HG02840 (cell line): ENCODE measurements around the gene NANS.
"Not testable (repeated sequence)": the region's sequence is repeated elsewhere in the genome, so short reads cannot be mapped to it uniquely, and the experiment has no call there.

ENCODE experiments used
- ATAC-seq: cut with Tn5 transposase; IDR thresholded peaks from one replicate; pipeline ENCODE4 v1.9.1; 2021; ENCODE audit warnings: mild to moderate bottlenecking, moderate library complexity, moderate number of reproducible peaks; ENCODE audit not compliant: unreplicated experiment, low FRiP score

Gene NANS

DNA sequence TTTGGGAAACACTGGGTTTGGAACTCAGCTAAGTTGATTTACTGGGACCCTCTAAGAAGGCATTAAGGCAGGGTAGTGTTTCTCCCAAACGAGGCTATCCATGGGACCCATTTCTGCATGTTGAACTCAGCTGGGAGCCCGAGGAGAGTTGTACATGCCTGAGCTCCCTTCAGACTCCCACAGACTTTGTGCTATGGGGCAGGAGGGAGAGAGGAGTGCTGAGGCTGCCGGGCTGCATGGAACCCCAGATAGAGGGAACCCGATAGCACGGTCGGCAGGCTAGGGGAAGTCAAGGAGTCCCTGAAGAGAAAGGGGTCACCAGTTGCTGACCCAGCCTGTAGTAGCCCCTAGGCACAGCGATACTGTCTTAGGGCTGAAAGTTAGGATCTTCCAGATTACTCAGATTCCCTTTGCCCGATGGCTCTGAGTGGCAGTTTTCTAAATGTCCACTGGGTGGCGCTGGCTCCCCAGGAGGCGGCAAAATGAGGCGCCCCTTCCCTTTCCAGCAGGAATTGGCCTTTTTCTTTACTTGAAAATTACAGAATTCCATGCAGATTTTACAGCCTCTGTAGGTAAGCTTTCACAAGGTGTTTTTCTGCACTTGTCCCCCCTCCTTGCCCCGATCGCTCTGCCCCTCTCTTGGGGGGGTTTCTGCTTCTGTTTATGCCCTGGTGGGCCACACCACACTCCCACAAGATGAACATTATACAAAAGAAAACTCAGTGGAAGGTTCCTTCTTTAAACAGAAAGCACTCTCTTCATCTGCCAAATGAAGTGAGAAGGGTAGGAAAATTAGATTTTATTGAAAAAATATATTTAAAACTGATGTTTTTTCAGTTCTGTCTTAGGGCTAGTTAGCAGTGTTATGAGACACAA is 17.8 kb downstream of the NANS start:
- no peak for ATAC-seq

DNA sequence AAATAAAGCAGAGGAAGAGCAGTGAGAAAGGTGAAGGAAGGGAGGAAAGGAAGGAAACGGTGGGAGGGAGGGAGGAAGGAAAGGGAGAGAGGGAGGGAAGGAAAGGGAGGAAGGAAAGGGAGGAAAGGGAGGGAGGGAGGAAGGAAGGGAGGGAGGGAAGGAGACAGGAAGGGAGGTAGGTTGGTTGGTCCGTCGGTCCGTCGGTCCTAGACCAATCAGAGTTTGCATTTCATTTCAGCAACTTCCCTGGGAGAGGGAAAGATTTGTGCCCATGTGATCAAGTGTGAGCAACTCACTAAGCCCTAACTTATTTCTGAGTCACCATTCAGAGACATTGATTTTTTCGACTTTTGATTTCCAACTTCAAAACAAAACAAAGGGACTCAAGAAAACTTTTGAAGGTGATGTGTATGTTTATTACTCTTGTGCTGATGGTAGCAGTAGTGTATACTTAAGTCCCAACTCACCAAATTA is 18.8 kb downstream of the NANS start:
- no peak for ATAC-seq

DNA sequence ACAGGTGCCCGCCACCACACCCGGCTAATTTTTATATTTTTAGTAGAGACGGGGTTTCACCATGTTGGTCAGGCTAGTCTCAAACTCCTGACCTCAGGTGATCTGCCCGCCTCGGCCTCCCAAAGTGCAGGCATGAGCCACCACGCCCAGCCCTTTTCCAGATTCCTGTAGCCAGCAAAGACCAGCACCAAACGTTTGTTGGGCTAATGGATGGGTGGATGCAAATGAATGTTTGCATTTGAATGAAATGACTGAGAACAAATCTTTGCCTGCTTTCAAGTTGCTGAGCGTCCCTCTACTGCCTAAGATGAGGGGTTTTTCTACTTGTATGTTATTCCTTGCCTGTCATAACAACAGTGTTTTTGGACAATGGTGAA is 20.0 kb downstream of the NANS start:
- not testable (repeated sequence) for ATAC-seq

DNA sequence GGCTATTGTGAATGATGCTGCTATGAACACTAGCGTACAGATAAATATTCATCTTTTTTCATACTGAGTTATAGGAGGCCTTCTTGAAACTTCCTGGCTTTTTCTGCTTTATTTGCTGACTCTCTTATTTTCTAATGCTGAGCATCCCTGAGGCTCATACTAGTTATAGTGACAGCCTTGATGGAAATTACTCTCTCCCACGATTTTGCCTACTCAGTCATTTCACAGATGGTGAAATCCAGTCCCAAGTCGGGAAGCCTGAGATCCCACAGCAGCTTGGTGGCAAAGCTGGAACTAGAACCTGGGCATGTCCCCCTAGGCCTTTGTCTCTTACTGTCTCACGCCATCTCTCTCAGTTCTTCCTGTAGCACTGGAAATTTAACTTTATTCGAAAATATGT is 22.4 kb downstream of the NANS start:
- ATAC-seq: no peak

DNA sequence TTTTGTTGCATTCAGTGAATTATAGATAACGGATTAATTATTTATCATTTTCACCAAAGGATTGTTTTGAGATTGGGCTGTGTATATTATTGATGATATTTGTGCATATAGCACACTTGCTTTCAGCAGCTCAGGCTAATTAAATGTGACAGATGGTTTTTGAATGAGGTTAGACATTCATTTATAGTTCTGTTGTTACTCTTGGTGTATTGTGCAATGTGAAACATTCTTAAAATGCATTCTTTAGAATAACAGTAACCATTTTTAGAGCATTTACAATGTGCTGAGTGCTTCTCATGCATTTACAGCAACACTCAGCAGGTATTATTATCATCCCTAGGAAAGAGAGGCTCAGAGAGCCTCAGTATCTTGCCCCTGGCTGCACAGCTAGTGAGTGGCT is 23.8 kb downstream of the NANS start:
- ATAC-seq: no peak

DNA sequence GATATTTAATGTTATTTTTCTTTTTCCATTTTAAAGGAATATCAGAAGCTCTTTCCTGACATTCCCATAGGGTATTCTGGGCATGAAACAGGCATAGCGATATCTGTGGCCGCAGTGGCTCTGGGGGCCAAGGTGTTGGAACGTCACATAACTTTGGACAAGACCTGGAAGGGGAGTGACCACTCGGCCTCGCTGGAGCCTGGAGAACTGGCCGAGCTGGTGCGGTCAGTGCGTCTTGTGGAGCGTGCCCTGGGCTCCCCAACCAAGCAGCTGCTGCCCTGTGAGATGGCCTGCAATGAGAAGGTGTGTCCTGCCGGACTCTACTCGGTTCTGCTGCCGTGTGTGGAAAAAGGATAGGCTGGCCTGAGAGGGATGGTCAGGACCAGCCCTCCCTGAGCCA is 24.2 kb downstream of the NANS start:
- no peak for ATAC-seq

DNA sequence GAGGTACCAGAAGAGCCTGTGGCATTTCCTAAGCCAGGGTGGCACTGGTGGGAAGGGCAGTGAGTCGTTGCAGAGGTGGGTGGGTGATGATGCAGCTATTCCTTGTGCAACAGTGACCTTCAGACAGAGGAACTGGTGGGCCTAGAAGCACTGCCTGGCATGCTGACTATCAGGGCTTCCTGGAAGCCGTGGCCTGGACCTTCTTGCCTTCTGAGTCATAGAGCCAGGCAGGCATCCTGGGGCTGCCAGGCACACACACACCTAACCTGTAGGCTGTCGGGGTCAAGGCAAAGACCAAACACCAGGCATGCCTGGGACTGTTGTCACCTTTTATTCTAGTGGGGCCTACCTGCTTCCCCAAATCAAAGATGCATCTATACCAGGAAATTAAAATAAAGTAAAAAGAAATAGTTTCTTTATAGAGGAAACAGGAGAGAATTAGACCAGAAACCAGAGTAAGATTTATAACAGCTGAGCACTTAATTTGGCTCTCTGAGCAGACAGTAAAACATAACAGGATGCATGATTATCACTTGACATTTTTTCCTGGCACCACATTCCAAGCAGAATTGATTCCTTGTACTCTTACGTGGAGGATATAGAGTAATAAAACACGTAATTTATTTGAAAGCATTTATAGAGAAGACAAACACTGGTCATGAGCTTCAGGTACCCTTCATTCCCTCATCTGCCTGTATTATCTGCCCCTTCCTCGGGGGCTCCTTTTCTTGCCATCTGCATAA is 25.1 kb downstream of the NANS start:
- no peak for ATAC-seq

DNA sequence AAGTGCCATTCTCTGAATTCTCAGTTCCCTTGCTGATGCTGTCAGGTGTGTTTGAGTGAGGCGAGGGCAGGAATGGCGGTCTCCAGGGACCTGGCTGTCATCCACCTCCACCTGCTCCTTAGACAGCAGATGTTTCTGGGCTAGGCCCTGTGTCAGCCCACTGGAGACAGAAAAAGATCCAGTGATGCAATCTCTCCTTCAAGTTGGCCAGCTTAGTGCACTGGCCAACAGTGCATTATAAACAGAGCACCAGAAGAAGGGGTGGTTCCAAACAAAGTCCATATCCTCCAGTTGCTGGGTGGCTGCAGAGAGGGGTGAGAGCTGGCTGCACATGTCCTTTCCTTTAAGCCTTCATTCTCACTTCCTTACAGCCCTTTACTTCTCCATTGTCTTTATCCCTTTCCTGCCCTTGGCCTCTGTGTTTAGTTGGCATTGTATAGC is 26.5 kb downstream of the NANS start:
- no peak for ATAC-seq

DNA sequence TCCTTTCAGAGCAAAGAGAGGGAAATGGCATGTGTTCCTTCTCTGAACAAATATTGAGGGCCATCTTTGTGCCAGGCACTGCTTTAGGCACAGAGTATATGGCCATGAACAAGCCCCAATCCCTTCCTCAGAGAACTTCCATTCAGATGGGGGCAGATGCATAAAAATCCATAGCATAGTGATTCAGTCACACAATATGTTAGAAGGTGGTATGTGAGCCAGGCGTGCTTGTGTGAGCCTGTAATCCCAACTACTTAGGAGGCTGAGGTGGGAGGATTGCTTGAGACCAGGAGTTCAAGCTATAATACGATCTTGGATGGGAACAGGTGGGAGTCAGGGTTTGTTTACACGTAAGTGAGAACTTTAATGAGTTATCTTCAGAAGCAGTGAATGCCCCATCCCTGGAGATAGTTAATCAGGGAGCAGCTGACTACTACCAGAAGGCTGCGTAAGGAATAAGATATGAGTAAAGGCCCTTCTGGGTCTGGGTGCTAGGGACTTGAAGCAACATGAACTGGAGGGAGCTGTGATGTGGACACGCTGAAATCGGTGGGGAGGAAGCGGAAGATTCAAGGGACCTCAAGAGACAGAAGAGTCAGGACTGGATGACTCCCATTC is 27.1 kb downstream of the NANS start:
- no peak for ATAC-seq

DNA sequence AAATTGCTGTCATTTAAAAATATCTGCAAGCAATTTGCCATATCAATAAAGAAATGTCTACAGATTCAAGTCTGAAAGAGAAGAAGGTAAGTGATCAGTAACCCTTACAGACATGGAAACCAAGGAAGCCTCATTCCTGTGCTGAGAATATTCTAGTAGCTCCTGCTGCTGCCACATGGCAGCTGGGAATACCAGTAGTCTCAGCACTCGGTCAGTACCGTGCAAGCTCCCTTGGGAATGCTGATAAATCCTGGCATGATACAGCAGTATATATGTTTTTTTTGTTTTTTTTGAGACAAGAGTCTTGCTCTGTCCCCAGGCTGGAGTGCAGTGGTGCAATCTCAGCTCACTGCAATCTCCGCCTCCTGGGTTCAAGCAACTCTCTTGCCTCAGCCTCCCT is 27.9 kb downstream of the NANS start:
- ATAC-seq: no peak

DNA sequence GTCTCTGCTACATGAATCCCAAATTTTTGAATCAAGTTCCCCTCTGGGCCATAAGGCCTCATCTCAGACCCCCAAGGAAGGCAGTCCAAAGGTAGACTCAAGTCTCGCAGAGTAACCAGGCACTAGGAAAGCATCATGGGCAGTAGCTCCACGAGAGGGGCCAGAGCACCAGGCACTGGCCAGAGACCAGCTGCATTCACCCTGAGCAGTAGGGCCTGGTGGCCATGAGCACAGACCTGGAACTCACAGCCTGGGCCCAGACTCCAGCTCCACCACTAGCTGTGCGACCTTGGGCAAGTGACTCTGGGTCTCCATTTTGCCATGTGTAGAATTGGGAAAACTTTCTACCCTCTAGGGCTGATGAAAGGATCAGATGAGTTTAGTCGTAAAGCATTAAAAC is 28.5 kb downstream of the NANS start:
- no peak for ATAC-seq

DNA sequence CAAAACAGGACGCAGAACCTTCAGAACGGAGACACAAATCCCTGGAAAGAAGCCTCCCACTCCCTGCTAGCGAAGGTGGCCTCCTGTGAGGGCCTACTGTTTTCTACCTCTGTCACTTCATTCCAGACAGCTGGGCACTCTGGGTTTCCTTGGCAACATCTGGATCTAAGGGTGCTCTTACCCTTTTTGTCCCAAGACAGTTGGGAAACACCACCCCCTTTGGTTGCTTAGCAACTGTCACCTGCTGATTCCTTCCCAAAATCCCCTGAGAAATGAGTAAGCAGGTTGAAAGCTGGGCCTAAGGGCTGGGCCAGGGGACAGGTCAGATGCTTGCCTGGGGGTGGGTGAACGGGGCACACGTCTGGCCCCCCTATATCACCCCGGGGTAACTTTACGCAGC is 29.4 kb downstream of the NANS start:
- no peak for ATAC-seq

DNA sequence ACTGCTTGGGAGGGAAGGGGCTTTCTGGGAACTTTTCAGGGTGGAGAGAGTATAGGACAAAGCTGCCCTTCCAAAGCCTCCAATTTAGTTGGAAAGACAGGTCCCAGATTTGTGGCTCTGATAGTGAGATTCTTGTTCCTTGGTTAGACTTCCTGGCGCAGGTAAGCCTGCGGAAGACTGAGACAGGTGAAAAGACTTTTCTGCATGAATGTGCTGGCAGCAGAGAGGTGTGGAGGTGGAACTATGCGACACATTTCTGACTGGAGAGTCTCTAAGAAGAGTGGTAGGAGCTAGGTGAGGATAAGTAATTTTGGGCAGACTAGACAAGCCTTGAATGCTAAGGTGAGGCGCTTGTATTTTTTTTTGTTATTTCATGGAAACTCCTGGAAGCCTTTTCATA is 29.9 kb downstream of the NANS start:
- no peak for ATAC-seq

DNA sequence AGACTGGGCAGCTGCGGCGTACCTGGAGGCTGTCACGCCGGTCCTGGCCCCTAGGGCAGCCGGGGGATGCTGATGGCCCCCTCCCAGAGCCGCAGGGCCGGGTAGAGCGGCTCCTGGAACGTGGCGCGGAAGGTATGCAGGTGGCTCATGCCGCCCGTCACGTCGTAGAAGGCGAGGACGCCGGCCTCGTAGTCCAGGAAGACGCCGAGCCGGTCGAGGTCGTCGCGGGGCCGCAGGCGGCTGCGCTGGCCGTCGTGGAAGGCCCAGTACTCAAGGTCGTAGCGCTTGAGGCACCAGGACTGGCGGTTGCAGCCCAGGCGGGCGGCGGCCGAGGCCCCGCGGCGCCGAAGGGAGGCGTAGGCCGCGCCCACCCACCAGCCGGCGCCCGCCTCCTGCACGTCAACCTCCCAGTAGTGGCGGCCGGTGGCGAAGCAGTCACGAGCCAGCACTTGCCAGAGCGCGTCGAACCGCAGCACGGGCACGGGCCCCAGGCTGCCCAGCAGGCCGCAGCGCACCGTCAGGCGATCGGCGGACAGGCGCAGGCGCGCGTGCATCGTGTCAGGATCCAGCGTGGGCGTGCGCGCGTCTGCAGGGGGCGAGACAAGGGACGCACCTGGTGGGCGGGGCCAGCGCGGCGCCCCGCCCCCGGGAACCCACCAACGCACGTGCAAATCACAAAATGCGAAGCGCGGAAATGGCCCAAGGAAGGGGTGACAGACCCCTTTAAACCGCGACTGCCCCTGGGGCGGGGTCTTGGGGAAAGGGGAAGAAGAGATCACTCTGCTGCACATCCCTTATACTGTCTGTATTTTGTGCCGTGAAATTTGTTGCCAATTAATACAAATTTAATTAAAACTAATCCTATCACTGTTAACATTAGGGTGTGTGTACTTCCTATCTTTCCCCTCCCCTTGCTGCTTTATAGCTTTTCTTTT is 31.2 kb downstream of the NANS start:
- ATAC-seq: no peak

DNA sequence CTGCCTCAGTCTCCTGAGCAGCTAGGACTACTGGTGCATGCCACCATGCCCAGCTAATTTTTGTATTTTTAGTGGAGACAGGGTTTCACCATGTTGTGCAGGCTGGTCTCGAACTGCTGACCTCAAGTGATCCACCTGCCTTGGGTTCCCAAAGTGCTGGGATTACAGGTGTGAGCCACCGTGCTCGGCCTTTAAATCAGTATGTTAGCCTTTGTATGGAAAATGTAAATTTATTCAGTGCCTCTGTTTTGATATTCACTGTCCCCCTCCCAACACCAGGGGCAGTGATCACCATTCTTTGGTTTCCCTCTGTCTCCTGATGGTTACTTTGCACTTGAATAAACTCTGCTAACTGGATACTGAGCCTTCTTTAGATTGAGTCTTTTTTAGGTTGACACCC is 34.1 kb downstream of the NANS start:
- not testable (repeated sequence) for ATAC-seq

DNA sequence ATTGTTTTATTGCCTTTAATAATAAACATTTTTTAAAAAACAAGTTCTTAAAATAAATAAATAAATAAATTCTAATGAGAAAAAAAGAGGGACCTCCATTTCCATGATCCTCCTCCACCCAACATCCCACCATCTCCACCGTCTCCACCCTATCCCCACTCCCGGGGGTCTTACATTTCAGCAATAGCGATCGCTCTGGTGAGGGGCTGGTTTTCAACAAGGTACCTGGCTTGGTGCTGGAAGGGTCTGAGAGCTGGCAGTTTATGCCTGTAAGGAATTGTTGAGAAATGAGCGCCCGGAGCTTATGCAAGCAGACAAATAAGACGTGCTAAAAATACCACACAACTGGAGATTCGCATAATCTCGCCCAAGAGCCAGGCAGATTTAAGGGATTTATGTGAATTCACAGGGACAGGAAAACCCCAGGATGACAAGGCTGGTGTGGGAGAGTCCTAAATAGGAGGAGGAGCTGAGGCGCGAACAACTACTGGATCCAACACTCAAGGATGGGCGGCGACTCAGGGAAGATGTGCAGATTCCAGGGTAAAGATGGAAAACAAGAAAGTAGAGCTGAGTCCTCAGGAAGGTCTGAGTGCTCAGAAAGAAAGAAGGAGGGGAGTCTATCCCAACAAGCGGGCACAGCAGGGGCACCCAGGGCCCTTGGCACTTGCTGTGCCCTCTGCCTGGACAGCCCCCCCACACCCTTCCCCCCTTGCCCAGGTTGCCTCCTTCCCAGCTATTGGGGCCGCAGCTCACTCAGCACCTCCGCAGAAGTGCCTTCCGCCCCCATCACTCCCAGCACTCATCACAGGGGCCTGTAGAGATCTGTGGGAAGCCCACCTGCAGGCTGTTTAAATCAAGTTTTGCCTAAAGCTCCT is 35.4 kb downstream of the NANS start:
- ATAC-seq: no peak

DNA sequence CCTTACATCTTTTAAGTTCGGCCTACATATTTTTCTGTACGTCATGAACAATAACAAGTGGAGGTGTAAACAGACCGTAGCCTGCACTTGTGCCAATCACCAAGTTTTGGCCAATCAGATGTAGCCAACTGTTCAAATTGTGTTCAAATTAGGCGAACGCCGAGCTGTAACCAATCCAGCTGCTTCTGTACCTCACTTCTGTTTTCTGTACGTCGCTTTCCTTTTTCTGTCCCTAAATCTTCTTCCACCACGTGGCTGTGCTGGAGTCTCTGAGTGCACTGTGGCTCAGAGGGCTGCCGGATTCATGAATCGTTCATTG is 36.0 kb downstream of the NANS start:
- no peak for ATAC-seq

DNA sequence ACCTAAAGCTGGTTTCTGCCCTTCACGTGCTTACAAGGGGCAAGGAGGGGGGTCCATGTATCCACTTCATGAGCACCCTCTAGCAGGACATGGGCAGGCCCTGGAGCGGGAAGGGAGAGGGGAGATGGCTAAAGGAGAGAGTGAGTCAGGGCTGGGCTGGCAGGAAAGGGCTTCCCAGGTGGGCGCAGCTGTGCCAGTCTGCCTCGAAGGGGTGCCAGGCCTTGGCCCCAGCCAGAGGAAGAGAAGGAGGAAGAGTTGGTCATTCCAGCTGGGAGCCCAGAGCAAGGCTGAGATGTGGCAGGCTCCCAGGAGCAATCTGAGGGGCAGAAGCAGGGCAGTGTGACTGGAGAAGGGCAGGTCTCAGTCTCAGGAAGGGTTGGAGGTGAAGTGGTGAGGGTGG is 37.8 kb downstream of the NANS start:
- ATAC-seq: no peak

DNA sequence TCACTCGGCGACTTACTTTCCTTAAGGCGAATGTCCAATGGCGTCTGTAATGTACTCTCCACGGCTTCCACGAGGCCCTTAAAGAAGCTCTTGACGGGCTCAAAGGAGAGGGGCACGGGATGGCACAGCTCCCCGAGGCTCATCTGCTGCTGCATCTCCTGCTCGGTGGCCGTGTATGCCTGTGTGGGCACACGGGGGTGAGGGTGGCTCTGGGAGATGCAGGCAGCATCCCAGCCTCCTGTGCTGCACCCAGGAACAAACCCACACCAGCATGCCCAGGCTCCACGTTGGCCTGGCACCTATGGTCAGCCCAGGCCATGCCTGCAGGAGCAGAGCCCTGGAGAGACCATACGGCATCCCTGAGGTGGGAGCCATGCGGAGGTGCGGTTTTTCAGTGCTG is 38.3 kb downstream of the NANS start:
- ATAC-seq: no peak
